Tibial nerve (tissue), 4 donors: Measurements from ENCODE around the gene TNFAIP2. TPM values are rescaled to one million over a fixed set of nuclear protein-coding genes. Genes with fewer than 3 reads are reported as not detected.

Source experiments
- DNase-seq, 2 donors: peaks; one replicate each; pipeline ENCODE4 v3.0.0-alpha.2; 2019; ENCODE audit warnings: low spot score in 2 of 2
- H3K27ac ChIP-seq, 4 donors: fragments of 200-600 bp; sonication (generic) in 3 of 4; one replicate each; pipeline ENCODE4 v1.5.1; 2017 to 2019; ENCODE audit warnings: mild to moderate bottlenecking in 1 of 4
- H3K27me3 ChIP-seq, 2 donors: fragments of 200-600 bp; sonication (generic) in 1 of 2; one replicate each; pipeline versions ENCODE4 v1.5.1 to v1.6.0; 2017 to 2019
- H3K36me3 ChIP-seq, 3 donors: fragments of 200-600 bp; sonication (generic); one replicate each; pipeline ENCODE4 v1.5.1; 2018 to 2019
- H3K4me1 ChIP-seq, 4 donors: fragments of 200-600 bp; sonication (generic) in 3 of 4; one replicate each; pipeline ENCODE4 v1.5.1; 2017 to 2019
- H3K4me3 ChIP-seq, 4 donors: fragments of 200-600 bp; sonication (generic) in 3 of 4; one replicate each; pipeline ENCODE4 v1.5.1; 2017 to 2019; ENCODE audit warnings: mild to moderate bottlenecking in 1 of 4, moderate library complexity in 1 of 4
- H3K9me3 ChIP-seq, 4 donors: fragments of 200-600 bp; sonication (generic) in 3 of 4; one replicate each; pipeline ENCODE4 v1.5.1; 2017 to 2019
- EP300 ChIP-seq, 2 donors: sonication (generic); formaldehyde crosslinking; IDR thresholded peaks; one replicate each; pipeline ENCODE4 v1.6.1; 2017; ENCODE audit warnings: antibody characterized with exemption in 2 of 2, mild to moderate bottlenecking in 1 of 2
- POLR2A ChIP-seq, 2 donors: fragments of 450-650 bp; IDR thresholded peaks; one replicate each; pipeline ENCODE4 v1.6.1; 2017; ENCODE audit warnings: antibody characterized with exemption in 2 of 2, mild to moderate bottlenecking in 2 of 2, moderate library complexity in 2 of 2
- WGBS, 2 donors: methylation state at CpG; one replicate each; pipeline ENCODE4 v1.1.5; 2018; 5-methylcytosine and 5-hydroxymethylcytosine counted together
- total RNA-seq, 4 donors: library from RNA; depleted of rRNA; stranded (reverse); fragments of >200 nt; gene quantifications; one replicate each; pipeline ENCODE4 v1.1.0, GENCODE V29; 2016
- TF ChIP-seq, protein P1 (sequence below), 5 experiments: fragments of 200-600 bp in 3 of 5; fragments of 450-650 bp in 2 of 5; sonication (generic) in 3 of 5; IDR thresholded peaks; one replicate each; pipeline ENCODE4 v1.5.1; 2016 to 2019; ENCODE audit warnings: antibody characterized with exemption in 5 of 5, mild to moderate bottlenecking in 3 of 5, moderate library complexity in 2 of 5

The TNFAIP2 gene
- total RNA-seq, 4 donors from 2014 or later, result 42.9 to 49.4 (median 47.8) TPM

DNA sequence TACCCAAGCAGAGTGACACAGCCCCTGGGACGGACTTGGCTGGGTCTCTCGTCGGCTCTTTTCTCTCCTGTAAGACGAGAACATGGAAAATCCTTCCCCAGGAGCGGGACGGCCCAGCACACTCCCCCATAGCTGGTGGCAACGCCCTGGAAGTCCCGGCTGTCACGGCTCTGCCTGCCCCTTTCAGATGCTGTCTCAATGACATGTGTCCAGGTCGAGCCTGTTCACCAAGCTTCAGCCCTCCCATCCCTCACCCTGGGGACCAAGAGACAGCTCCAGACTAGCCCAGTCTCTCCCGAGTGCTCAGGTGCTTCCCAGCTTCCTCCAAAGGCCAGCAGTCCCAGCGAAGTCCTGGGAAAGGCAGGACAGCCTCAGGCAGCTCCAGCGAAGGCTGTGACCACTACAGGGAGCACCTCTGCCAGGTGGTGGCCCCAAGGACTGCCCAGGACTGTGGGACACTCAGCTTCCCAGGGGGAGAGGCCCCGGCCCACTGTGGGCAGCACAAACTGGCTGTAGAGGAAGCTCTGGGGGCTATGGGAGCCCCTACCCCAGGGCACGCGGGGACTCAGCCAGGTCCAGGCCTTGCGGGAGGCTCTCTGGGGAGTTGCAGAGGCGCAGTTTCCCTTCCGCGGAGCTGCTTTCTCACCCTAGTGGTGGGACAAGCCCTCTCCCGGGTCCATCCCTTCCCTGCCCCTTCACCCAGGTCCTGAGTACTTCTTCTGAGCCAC, 33.6 kb downstream of the TNFAIP2 start:
- Histone ChIP-seq H3K9me3 (no peaks in the 10 kb centered on the region), H3K4me1 (peaks cover 0 to 24% (median 0%) of the 10 kb centered on the region in 4 donors), H3K36me3 (no peaks in the 10 kb centered on the region), H3K4me3 (no peak overlapping the region), H3K27me3 (no peaks in the 10 kb centered on the region), H3K27ac (no peak overlapping the region)
- WGBS, 2 donors, result 61 to 74% methylated on average over 17 to 21 of the region's 21 CpGs
- TF ChIP-seq, protein P1, sequence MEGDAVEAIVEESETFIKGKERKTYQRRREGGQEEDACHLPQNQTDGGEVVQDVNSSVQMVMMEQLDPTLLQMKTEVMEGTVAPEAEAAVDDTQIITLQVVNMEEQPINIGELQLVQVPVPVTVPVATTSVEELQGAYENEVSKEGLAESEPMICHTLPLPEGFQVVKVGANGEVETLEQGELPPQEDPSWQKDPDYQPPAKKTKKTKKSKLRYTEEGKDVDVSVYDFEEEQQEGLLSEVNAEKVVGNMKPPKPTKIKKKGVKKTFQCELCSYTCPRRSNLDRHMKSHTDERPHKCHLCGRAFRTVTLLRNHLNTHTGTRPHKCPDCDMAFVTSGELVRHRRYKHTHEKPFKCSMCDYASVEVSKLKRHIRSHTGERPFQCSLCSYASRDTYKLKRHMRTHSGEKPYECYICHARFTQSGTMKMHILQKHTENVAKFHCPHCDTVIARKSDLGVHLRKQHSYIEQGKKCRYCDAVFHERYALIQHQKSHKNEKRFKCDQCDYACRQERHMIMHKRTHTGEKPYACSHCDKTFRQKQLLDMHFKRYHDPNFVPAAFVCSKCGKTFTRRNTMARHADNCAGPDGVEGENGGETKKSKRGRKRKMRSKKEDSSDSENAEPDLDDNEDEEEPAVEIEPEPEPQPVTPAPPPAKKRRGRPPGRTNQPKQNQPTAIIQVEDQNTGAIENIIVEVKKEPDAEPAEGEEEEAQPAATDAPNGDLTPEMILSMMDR (IDR thresholded peaks at IDR 0.05), result no peak
- no peak for TF ChIP-seq EP300 (IDR thresholded peaks at IDR 0.05)
- TF ChIP-seq POLR2A (IDR thresholded peaks at IDR 0.05), result no peak
- DNase-seq, result no peak

DNA sequence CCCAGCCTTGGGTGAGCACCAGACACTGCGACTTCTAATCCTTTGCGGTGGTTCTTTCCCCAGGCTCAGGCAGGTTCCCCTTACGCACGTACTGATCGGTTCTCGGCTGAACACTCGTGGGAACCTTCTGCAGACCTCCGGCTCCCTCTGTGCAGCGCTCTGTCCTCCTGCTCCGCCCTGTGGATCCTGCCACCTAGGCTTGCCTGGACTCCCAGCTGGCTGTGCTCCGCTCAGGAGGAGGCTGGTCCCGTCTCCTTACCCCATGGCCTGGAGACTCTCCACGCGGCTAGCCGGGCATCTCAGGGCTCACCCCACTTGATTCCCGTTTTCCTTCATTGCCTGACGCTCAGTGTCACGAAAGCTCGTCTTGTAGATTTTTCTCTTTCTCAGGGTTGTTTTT, 34.7 kb downstream of the TNFAIP2 start:
- WGBS, 2 donors, result 93 to 95% methylated on average over 19 of the region's 19 CpGs
- no peaks in the 10 kb centered on the region for H3K36me3 ChIP-seq
- TF ChIP-seq EP300 (IDR thresholded peaks at IDR 0.05) (no peak), POLR2A (IDR thresholded peaks at IDR 0.05) (no peak)
- TF ChIP-seq, protein P1 (IDR thresholded peaks at IDR 0.05), result no peak
- no peak overlapping the region for H3K27ac ChIP-seq
- H3K4me3 ChIP-seq, result no peak overlapping the region
- H3K4me1 ChIP-seq, result peaks cover 0 to 24% (median 0%) of the 10 kb centered on the region in 4 donors
- no peaks in the 10 kb centered on the region for H3K27me3 ChIP-seq
- DNase-seq, result no peak
- no peaks in the 10 kb centered on the region for H3K9me3 ChIP-seq

DNA sequence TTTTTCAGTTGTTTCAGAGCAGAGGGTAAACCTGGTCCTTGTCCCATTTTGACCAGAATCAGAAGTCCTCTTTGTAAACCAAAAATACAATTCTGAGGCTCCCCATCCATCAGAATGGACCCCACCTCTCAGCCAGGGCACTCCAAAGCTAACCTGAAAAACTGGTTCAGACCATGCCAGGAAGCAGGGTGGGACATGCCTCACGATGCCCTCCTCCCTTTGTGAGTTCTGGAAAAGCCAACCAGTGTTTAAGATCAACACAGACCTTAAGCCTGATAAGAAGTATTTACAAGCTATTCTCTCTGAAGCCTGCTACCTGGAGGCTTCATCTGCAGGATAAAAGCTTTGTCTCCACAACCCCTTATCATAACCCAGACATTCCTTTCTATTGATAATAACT, 35.4 kb downstream of the TNFAIP2 start:
- no peak overlapping the region for H3K27ac ChIP-seq
- no peak for DNase-seq
- TF ChIP-seq, protein P1 (IDR thresholded peaks at IDR 0.05), result no peak
- TF ChIP-seq EP300 (IDR thresholded peaks at IDR 0.05), result no peak
- no peak for TF ChIP-seq POLR2A (IDR thresholded peaks at IDR 0.05)
- no peak overlapping the region for H3K4me3 ChIP-seq
- no peaks in the 10 kb centered on the region for H3K36me3 ChIP-seq
- peaks cover 0 to 25% (median 0%) of the 10 kb centered on the region in 4 donors for H3K4me1 ChIP-seq
- H3K9me3 ChIP-seq, result no peaks in the 10 kb centered on the region
- WGBS, 2 donors, result 50 to 83% methylated on average over 1 of the region's 1 CpG
- H3K27me3 ChIP-seq, result no peaks in the 10 kb centered on the region

DNA sequence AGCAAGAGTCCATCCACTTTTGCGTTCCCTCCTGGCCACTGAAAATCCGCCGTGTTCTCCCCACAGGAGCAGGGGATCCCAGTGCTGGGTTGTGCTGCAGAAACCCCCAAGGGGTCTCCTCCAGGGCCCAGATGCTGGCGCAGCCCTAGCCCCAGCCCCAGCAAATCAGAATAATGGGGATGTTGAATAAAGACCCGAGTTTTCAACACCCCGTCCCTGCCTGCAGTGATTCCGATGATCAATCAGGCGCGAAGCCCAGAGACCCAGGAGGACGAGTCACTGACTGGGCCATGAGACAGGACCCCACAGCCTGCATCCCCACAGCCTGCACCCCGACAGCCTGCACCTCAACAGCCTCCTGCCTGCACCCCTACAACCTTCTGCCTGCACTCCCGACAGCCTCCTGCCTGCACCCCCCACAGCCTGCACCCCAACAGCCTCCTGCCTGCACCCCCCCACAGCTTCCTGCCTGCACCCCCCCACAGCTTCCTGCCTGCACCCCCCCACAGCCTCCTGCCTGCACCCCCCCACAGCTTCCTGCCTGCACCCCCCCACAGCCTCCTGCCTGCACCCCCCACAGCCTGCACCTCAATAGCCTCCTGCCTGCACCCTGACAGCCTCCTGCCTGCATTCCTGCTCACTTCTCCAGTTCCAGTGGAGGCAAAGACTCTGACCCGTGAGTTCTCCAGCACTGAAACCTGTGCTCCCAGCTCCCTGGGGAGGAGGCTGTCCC, 37.2 kb downstream of the TNFAIP2 start:
- H3K4me1 ChIP-seq, result peaks cover 0 to 23% (median 0%) of the 10 kb centered on the region in 4 donors

More for the DNA sequence above, 37.2 kb downstream of the TNFAIP2 start:
- Histone ChIP-seq H3K27ac (no peak overlapping the region), H3K4me3 (no peak overlapping the region), H3K36me3 (no peaks in the 10 kb centered on the region), H3K9me3 (no peaks in the 10 kb centered on the region), H3K27me3 (no peaks in the 10 kb centered on the region)
- WGBS, 2 donors, result 80 to 94% methylated on average over 8 to 13 of the region's 13 CpGs
- no peak for DNase-seq
- TF ChIP-seq, protein P1 (IDR thresholded peaks at IDR 0.05), result no peak
